Measurements from ENCODE around the gene SF3B2.
A peak's percentile ranks its signal among the peaks of the same experiment; 100 is the strongest.

The SF3B2 gene

DNA sequence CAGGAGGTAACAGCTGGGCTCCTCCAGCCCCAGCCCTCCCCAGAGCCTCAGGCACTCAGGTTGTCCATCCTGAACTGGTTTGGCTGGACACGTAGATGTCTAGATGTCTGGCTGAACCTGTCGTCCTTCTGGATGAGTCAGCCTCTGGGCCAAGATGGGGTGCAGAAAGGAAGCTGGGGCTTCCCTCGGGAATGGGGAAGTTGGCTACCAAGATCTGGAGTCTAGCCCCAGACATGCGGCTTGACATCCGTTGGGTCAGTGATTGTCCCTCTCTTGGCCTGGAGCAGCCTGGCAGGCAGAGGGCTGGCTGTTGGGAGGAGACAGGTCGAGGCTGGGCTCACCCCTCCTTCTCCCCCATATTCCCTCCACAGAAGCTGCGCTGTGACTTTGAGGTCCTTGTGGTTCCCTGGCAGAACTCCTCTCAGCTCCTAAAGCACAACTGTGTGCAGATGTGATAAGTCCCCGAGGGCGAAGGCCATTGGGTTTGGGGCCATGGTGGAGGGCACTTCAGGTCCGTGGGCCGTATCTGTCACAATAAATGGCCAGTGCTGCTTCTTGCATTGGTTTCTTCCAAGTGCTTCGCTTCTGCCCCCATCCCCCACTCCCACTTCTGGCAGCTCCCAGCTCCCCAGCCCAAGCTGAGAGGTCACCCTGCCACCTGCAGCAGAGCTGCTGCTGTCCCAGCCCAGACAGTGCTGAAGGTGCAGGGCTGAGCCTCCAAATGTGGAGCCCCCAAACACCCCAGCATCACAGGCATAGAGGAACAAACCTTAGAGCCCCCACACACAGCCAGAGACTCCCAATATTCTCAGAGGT is 39.0 kb upstream of the SF3B2 start:
- ATAC-seq = no peak
- no peak for TF ChIP-seq SNAI2 (CRISPR knock-in tag; IDR thresholded peaks at IDR 0.05)
- TF ChIP-seq ZNF70 (CRISPR knock-in tag; IDR thresholded peaks at IDR 0.05) = no peak
- no peak for TF ChIP-seq RARB (CRISPR knock-in tag; IDR thresholded peaks at IDR 0.05)
- TF ChIP-seq, protein P1, sequence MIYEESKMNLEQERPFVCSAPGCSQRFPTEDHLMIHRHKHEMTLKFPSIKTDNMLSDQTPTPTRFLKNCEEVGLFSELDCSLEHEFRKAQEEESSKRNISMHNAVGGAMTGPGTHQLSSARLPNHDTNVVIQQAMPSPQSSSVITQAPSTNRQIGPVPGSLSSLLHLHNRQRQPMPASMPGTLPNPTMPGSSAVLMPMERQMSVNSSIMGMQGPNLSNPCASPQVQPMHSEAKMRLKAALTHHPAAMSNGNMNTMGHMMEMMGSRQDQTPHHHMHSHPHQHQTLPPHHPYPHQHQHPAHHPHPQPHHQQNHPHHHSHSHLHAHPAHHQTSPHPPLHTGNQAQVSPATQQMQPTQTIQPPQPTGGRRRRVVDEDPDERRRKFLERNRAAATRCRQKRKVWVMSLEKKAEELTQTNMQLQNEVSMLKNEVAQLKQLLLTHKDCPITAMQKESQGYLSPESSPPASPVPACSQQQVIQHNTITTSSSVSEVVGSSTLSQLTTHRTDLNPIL (CRISPR knock-in tag; IDR thresholded peaks at IDR 0.05; ENCODE audit: low read depth) = no peak
- TF ChIP-seq ESRRG (CRISPR knock-in tag; IDR thresholded peaks at IDR 0.05) = no peak
- TF ChIP-seq BACH2 (CRISPR knock-in tag; IDR thresholded peaks at IDR 0.05; ENCODE audit: borderline replicate concordance) = no peak
- TF ChIP-seq ZNF8 (CRISPR knock-in tag; IDR thresholded peaks at IDR 0.05) = no peak
- TF ChIP-seq ARNTL (CRISPR knock-in tag; IDR thresholded peaks at IDR 0.05; ENCODE audit: borderline replicate concordance, low read depth) = no peak
- TF ChIP-seq TCF4 (CRISPR knock-in tag; IDR thresholded peaks at IDR 0.05; ENCODE audit: borderline replicate concordance) = no peak
- TF ChIP-seq PPARA (CRISPR knock-in tag; IDR thresholded peaks at IDR 0.05; ENCODE audit: borderline replicate concordance) = no peak
- TF ChIP-seq TOX (CRISPR knock-in tag; IDR thresholded peaks at IDR 0.05; ENCODE audit: borderline replicate concordance) = no peak
- no peak for TF ChIP-seq ZC3H10 (CRISPR knock-in tag; IDR thresholded peaks at IDR 0.05)
- TF ChIP-seq CSDC2 (CRISPR knock-in tag; IDR thresholded peaks at IDR 0.05) = no peak

DNA sequence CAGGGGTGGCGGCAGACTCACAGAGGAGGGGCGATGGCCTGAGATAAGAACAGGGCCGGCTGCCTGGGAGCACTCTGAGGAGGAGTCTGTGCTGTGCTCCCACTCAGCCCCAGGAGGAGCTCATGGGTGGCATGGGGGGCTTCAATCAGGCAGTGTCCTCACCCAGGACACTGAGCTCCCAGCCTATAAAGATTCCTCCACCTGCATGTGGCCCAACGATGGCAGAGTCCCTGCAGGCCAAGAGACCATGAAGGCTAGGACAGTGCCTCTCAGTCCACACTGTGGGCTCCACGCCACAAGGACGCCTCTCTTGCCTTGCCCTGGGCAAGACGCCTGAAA is 38.4 kb upstream of the SF3B2 start:
- TF ChIP-seq TSHZ2 (CRISPR knock-in tag; IDR thresholded peaks at IDR 0.05) (no peak), ZFP30 (CRISPR knock-in tag; IDR thresholded peaks at IDR 0.05) (no peak), GLIS3 (CRISPR knock-in tag; IDR thresholded peaks at IDR 0.05) (no peak), TCF4 (CRISPR knock-in tag; IDR thresholded peaks at IDR 0.05; ENCODE audit: borderline replicate concordance) (no peak), ESRRG (CRISPR knock-in tag; IDR thresholded peaks at IDR 0.05) (no peak), OSR1 (CRISPR knock-in tag; IDR thresholded peaks at IDR 0.05) (no peak), TOX (CRISPR knock-in tag; IDR thresholded peaks at IDR 0.05; ENCODE audit: borderline replicate concordance) (no peak), RARB (CRISPR knock-in tag; IDR thresholded peaks at IDR 0.05) (no peak), ZC3H10 (CRISPR knock-in tag; IDR thresholded peaks at IDR 0.05) (no peak), BACH2 (CRISPR knock-in tag; IDR thresholded peaks at IDR 0.05; ENCODE audit: borderline replicate concordance) (no peak), ARNTL (CRISPR knock-in tag; IDR thresholded peaks at IDR 0.05; ENCODE audit: borderline replicate concordance, low read depth) (no peak)
- TF ChIP-seq, protein P2, sequence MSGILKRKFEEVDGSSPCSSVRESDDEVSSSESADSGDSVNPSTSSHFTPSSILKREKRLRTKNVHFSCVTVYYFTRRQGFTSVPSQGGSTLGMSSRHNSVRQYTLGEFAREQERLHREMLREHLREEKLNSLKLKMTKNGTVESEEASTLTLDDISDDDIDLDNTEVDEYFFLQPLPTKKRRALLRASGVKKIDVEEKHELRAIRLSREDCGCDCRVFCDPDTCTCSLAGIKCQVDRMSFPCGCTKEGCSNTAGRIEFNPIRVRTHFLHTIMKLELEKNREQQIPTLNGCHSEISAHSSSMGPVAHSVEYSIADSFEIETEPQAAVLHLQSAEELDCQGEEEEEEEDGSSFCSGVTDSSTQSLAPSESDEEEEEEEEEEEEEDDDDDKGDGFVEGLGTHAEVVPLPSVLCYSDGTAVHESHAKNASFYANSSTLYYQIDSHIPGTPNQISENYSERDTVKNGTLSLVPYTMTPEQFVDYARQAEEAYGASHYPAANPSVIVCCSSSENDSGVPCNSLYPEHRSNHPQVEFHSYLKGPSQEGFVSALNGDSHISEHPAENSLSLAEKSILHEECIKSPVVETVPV (CRISPR knock-in tag; IDR thresholded peaks at IDR 0.05) = no peak
- TF ChIP-seq, protein P3, sequence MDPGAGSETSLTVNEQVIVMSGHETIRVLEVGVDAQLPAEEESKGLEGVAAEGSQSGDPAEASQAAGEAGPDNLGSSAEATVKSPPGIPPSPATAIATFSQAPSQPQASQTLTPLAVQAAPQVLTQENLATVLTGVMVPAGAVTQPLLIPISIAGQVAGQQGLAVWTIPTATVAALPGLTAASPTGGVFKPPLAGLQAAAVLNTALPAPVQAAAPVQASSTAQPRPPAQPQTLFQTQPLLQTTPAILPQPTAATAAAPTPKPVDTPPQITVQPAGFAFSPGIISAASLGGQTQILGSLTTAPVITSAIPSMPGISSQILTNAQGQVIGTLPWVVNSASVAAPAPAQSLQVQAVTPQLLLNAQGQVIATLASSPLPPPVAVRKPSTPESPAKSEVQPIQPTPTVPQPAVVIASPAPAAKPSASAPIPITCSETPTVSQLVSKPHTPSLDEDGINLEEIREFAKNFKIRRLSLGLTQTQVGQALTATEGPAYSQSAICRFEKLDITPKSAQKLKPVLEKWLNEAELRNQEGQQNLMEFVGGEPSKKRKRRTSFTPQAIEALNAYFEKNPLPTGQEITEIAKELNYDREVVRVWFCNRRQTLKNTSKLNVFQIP (CRISPR knock-in tag; IDR thresholded peaks at IDR 0.05; ENCODE audit: borderline replicate concordance, low read depth) = no peak
- ATAC-seq = no peak

- TF ChIP-seq, protein P4, sequence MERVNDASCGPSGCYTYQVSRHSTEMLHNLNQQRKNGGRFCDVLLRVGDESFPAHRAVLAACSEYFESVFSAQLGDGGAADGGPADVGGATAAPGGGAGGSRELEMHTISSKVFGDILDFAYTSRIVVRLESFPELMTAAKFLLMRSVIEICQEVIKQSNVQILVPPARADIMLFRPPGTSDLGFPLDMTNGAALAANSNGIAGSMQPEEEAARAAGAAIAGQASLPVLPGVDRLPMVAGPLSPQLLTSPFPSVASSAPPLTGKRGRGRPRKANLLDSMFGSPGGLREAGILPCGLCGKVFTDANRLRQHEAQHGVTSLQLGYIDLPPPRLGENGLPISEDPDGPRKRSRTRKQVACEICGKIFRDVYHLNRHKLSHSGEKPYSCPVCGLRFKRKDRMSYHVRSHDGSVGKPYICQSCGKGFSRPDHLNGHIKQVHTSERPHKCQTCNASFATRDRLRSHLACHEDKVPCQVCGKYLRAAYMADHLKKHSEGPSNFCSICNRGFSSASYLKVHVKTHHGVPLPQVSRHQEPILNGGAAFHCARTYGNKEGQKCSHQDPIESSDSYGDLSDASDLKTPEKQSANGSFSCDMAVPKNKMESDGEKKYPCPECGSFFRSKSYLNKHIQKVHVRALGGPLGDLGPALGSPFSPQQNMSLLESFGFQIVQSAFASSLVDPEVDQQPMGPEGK (CRISPR knock-in tag; IDR thresholded peaks at IDR 0.05; ENCODE audit: borderline replicate concordance) = no peak
- no peak for TF ChIP-seq ZNF565 (CRISPR knock-in tag; conservative IDR thresholded peaks at IDR 0.05; ENCODE audit: low read depth)
- ATAC-seq = peak; percentile 55
Observed at GRCh38 chr11:66014804-66015453, 37.2 kb upstream of the SF3B2 start.
